ENCODE results near the gene PSEN1.

GRCh38 chr14:73140811-73141323 lies 4.6 kb downstream of the PSEN1 start:
- no peak for TF ChIP-seq CTCF (IDR thresholded peaks at IDR 0.05)
- no peak for TF ChIP-seq EP300 (IDR thresholded peaks at IDR 0.05)
- TF ChIP-seq POLR2A (IDR thresholded peaks at IDR 0.05): no peak

Data from tibial nerve (tissue), 4 donors.